MV-4-11 (cell line): Measurements from ENCODE around the gene WDR89.
A peak's percentile ranks its signal among the peaks of the same experiment; 100 is the strongest.
"Not testable (repeated sequence)": the region's sequence is repeated elsewhere in the genome, so short reads cannot be mapped to it uniquely, and the experiment has no call there.

Source experiments
- DNase-seq: peaks from one replicate; lab custom pipeline; 2025; lab: John Stamatoyannopoulos, UW

Gene WDR89, protein sequence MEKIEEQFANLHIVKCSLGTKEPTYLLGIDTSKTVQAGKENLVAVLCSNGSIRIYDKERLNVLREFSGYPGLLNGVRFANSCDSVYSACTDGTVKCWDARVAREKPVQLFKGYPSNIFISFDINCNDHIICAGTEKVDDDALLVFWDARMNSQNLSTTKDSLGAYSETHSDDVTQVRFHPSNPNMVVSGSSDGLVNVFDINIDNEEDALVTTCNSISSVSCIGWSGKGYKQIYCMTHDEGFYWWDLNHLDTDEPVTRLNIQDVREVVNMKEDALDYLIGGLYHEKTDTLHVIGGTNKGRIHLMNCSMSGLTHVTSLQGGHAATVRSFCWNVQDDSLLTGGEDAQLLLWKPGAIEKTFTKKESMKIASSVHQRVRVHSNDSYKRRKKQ

GRCh38 chr14:63641473-63642228 is at the start of gene WDR89:
TSS of gene WDR89 (minus strand) at chr14:63641871. CDS start at chr14:63599942, 41,929 bp downstream.
- peak; percentile 99 for DNase-seq

- DNase-seq: no peak
Observed at GRCh38 chr14:63689132-63689531, 47.5 kb upstream of the WDR89 start.

DNA sequence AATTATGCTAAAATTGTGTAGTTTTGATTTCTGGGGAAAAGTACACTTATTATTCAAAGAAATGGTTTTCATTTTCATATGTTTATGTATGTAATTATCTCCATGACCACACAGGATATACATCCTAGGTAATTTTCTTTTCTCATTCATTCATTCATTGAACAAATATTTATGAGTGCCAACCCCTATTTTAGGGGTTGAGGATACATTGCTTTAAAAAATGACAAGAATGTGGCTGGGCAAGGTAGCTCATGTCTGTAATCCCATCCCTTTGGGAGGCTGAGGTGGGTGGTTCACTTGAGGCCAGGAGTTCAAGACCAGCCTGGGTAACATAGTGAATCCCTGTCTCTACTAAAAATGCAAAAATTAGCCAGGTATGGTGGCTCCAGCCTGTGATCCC is 45.3 kb upstream of the WDR89 start:
- no peak for DNase-seq

DNA sequence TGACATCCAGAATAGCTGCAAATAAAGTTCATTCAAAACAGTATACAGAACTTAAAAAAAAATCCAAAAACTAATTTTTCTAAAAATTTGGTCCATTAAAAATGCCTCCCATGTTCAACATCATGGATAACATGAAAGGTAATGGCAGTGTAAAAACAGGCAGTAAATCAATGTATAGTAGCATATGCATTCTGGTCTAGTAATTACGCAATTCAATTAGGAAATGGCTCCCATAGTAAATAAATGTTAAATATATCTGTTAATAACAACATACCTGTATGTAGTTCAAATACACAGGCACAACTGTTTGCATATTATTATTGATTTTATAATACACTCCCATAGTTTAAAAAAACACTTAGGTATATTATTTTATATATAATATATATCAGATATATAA is 43.7 kb upstream of the WDR89 start:
- no peak for DNase-seq

DNA sequence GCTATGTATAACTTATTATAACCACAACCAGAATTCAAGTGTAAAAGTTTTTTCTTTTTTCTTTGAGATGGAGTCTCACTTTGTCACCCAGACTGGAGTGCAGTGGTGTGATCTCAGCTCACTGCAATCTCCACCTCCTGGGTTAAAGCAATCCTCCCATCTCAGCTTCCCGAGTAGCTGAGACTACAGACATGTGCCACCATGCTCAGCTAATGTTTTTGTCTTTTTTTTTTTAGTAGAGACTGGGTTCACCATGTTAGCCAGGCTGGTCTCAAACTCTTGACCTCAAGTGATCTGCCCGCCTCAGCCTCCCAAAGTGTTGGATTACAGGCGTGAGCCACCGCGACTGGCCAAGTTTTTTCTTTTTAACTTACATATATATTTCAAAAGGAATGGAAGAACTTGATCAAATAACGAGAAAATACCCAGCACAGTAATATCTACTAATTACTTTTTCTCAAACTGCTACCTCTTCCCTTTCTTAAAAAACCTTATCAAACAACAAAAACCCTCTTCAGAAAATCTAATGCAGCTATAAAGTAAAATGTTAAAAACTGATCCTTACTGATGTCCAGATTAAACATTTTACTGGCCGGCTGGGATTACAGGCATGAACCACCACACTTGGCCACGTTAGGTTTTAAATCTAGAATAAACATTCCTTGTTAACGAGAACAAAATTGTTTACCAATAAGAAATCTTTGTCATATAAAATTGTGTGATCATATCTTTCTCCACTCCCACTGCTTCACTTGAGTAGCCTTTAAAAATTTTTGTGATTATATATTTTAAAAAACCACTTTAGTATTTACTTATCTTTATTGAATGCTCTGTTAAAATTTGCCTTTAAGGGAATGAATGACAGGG is 41.3 kb upstream of the WDR89 start:
- no peak for DNase-seq

DNA sequence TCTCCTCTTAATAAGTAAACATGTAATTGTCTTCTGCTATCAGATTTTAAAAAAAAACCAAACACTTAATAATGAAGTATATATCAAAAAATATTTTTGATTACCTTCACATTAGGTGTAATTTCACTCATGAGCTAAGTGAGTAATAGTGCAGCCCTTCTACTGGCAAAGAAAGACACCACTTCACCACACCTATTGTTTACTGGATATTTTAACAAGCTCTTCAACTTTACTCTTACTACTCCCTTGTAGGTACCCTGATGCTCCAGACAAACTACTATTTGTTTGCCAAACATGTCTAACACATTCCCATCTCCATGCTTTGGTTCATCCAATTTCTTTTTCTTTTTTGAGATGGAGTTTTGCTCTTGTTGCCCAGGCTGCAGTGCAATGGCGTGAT is 36.9 kb upstream of the WDR89 start:
- DNase-seq: no peak

DNA sequence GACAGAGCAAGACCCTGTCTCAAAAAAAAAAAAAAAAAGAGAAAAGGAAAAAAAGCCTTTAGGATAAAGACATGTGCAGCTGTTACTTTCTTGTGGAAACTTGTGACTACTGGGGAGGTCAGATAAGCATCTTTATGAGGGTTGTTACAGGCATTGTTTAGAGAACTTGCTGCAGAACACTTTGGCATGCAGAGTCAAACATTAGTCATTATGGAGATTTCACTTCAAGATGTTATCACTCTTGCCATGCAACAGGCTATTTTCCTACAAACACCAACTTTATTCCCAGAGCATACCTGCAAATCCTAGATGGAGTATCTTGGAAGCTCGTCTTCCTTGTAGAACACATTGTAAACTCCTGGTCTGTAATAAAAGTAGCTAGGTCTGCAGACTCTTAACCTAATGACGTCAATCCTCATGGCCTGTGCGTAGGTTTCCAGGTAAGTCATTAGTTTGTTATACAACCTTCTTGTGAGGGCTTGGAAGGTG is 36.3 kb upstream of the WDR89 start:
- DNase-seq: no peak

GRCh38 chr14:63676615-63677014 is 34.9 kb upstream of the WDR89 start:
- no peak for DNase-seq

DNA sequence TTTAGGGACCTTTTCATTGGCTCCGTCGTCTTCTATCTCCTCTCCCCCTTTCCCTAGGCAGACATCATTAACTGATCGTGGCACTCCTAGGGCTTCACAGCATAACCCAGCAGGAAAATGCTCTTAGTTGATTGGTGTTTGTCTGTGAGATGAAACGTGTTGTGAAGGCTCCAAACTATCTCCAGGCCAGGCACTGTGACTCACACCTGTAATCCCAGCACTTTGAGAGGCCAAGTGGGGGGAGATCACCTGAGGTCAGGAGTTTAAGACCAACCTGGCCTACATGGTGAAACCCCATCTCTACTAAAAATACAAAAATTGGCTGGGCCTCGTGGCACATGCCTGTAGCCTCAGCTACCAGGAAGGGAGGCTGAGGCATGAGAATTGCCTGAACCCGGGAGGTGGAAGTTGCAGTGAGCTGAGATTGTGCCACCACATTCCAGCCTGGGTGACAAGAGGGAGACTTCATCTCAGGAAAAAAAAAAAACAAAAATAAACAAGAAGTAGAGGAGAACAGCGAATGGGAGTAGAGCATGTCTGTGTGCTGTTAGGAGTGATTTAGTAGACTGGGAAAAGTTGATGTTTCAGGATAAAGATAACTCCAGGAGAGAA is 32.3 kb upstream of the WDR89 start:
- DNase-seq: no peak

DNA sequence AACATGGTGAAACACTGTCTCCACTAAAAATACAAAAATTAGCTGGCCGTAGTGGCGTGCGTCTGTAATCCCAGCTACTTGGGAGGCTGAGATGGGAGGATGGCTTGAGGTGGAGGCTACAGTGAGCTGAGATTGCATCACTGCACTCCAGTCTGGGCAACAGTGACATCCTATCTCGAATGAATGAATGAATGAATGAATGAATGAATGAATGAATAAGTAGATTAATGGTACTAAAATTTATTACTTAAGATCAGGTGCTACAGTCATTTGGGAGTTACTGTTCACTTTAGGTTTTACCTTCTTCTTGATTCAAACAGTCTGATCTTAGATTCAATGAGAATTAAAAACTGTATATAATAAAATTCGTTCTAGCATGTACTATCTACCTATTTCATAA is 31.6 kb upstream of the WDR89 start:
- DNase-seq: no peak

DNA sequence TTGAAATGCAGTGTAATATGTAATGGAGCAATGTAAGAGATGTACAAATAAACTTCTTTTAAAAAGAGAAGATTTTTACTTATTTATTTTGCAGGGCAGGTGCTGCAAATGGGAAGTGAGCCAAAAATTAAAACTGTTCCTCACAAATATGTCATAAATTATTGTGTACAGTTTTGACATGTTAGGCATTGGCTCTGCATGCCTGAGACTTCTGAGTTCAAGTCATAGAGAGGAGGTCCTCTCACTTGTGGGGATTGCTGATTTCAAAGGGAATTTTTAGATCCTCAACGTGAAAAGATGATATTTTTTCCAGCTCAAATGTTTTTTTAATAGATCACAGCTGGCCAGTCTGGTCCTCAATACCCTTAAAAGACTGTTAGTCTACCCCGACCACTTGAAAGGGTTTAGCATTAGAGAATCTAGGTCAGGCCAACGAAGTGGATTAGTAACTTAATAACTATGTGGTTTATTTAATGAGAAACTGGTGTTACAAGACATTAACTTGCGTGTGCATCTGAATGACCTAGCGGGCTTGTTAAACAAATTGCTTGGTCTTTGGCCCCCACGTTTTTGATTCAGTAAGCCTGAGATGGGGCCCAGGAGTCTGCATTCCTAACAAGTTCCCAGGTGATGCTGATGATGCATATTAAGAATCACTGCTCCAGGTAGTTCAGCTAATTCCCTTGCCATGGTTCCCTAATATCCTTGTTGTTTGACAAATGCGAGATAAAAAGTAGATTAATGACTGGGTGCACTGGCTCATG is 30.9 kb upstream of the WDR89 start:
- no peak for DNase-seq

DNA sequence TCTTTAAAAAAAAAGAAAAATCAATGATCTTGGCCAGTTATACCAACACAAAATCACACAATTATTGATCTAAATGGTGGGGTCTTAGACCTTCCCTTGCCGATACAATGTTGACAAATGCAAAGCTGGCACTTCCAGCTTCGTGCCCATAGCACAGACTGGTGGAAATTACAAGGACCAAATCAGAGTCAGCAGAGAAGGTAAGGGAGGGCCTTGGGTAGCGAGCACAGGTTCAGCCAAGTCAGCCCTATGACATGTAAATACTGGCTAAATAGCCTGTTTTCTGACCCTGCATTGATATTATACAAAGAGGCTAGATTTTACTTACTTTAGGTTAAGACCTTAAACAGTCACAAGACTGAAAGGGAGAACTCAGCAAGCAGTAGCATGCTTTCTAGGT is 30.3 kb upstream of the WDR89 start:
- no peak for DNase-seq

DNA sequence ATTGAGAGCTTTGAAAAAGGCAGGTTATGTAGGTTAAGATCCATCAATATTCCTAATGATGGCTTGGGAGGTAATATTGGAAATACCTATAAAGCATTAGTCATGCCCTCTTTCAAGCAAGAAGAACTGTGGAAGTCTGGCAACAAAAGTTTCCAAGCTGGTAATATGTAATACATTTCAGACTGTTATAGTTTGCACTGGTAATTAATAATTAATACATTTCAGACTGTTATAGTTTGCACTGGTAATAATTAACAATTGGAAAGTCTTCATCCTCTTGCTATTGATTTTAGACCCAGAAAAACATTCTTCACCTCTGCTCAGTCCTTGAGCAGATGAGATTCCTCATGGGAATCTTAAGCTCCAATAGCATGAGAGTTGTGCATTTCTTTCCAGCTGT is 29.0 kb upstream of the WDR89 start:
- no peak for DNase-seq

DNA sequence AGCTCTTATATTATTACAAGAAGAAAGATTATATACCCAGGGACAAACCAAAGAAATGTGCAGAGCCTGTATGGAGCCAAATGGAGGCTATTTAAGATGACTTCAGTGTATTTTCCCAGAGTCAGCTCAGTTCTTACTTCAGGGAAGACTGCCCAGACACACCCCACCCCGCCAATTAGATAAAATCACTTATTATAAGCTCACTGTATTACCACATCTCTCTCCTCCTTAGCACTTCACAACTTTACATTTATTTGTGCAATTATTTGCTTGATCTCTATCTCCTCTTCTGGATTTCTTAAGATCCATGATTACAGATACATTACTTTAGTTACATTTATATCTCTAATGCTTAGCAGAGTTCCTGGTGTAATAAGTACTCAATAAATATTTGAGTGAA is 24.7 kb upstream of the WDR89 start:
- DNase-seq: no peak

- no peak for DNase-seq
Observed at GRCh38 chr14:63663428-63664341, 22.0 kb upstream of the WDR89 start.

GRCh38 chr14:63662776-63663175 is 21.1 kb upstream of the WDR89 start:
- no peak for DNase-seq

GRCh38 chr14:63661881-63662280 is 20.2 kb upstream of the WDR89 start:
- DNase-seq: not testable (repeated sequence)

DNA sequence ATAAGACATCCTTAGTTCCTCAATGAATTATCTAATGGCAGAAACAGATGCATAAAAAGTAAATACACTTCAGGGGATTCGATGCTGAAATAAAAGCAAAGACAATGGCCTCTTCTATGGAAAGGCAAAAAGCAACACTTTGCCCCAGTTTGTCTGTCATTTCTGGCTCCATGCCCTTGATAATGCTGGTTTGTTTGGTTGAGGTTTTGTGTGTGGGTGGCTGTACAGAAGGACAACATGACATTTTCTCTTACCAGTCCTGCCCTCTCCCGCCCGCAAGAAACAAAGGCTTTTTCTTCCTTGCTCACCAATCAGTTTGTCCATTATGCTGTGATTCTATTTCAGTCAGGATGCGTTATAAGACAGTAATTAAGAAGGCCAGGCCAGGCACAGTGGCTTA is 18.1 kb upstream of the WDR89 start:
- no peak for DNase-seq

GRCh38 chr14:63656194-63656593 is 14.5 kb upstream of the WDR89 start:
- peak; percentile 83 for DNase-seq

DNA sequence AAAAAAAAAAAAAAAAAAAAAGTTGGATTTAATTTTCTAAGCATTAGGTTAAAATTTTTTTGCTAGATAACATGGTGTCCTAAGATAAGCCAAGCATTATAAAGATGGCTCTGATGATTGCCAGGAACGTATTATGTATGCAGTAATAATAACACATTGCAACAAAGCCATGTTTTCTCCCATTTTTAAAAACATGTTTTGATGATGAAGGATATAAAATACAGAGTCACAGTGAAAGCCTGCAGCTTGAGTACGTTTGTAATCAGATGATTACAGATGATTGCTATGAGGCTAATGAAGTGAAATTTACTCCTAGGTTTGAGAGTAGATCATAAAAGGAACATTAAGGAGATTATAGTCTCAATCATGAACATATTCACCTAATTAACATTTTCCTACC is 13.3 kb upstream of the WDR89 start:
- no peak for DNase-seq
